ENCODE results near the gene PIGQ.

PIGQ gene

GRCh38 chr16:610513-611381 lies 41.0 kb downstream of the PIGQ start:
- DNase-seq: peak; percentile 40

- DNase-seq: no peak
Measured at GRCh38 chr16:615122-615521, 45.4 kb downstream of the PIGQ start.

GRCh38 chr16:616733-617586 lies 47.2 kb downstream of the PIGQ start:
- DNase-seq: no peak

GRCh38 chr16:617855-618254 lies 48.1 kb downstream of the PIGQ start:
- DNase-seq: no peak

GRCh38 chr16:619476-620100 lies 49.8 kb downstream of the PIGQ start:
- DNase-seq: no peak

GRCh38 chr16:620700-621525 lies 51.1 kb downstream of the PIGQ start:
- no peak for DNase-seq

- no peak for DNase-seq
Measured at GRCh38 chr16:621526-622105, 51.8 kb downstream of the PIGQ start.

GRCh38 chr16:622920-623280 lies 53.1 kb downstream of the PIGQ start:
- DNase-seq: no peak

GRCh38 chr16:624526-625070 lies 54.8 kb downstream of the PIGQ start:
- no peak for DNase-seq

GRCh38 chr16:625117-625976 lies 55.6 kb downstream of the PIGQ start:
- no peak for DNase-seq

GRCh38 chr16:625977-626765 lies 56.4 kb downstream of the PIGQ start:
- DNase-seq: no peak

GRCh38 chr16:626787-627453 lies 57.2 kb downstream of the PIGQ start:
- no peak for DNase-seq

- no peak for DNase-seq
Measured at GRCh38 chr16:627454-628239, 57.9 kb downstream of the PIGQ start.

- DNase-seq: no peak
Measured at GRCh38 chr16:628321-629061, 58.7 kb downstream of the PIGQ start.

- no peak for DNase-seq
Measured at GRCh38 chr16:629185-629832, 59.5 kb downstream of the PIGQ start.

- no peak for DNase-seq
Measured at GRCh38 chr16:629833-630248, 60.1 kb downstream of the PIGQ start.

- DNase-seq: no peak
Measured at GRCh38 chr16:630249-630814, 60.6 kb downstream of the PIGQ start.

Measured in CD4-positive, alpha-beta T cell treated with Interleukin-4 for 4 hours (primary cell).